Activated naive CD8-positive, alpha-beta T cell (primary cell): ENCODE measurements around the gene MEF2B.
"Not testable (repeated sequence)": the region's sequence is repeated elsewhere in the genome, so short reads cannot be mapped to it uniquely, and the experiment has no call there.

Experiments
- H3K27ac Mint-ChIP-seq: one replicate; pipeline ENCODE4 v1.8.0; 2021; ENCODE audit warnings: mixed read lengths
- H3K27me3 Mint-ChIP-seq: one replicate; pipeline ENCODE4 v1.8.0; 2021; ENCODE audit warnings: mixed read lengths
- H3K36me3 Mint-ChIP-seq: one replicate; pipeline ENCODE4 v1.8.0; 2021; ENCODE audit warnings: mixed read lengths
- H3K4me1 Mint-ChIP-seq: one replicate; pipeline ENCODE4 v1.8.0; 2021; ENCODE audit warnings: low read depth, mixed read lengths
- H3K4me3 Mint-ChIP-seq: one replicate; pipeline ENCODE4 v1.8.0; 2021; ENCODE audit warnings: mild to moderate bottlenecking, mixed read lengths
- H3K9me3 Mint-ChIP-seq: one replicate; pipeline ENCODE4 v1.8.0; 2021; ENCODE audit warnings: low read depth, mixed read lengths

Gene MEF2B

DNA sequence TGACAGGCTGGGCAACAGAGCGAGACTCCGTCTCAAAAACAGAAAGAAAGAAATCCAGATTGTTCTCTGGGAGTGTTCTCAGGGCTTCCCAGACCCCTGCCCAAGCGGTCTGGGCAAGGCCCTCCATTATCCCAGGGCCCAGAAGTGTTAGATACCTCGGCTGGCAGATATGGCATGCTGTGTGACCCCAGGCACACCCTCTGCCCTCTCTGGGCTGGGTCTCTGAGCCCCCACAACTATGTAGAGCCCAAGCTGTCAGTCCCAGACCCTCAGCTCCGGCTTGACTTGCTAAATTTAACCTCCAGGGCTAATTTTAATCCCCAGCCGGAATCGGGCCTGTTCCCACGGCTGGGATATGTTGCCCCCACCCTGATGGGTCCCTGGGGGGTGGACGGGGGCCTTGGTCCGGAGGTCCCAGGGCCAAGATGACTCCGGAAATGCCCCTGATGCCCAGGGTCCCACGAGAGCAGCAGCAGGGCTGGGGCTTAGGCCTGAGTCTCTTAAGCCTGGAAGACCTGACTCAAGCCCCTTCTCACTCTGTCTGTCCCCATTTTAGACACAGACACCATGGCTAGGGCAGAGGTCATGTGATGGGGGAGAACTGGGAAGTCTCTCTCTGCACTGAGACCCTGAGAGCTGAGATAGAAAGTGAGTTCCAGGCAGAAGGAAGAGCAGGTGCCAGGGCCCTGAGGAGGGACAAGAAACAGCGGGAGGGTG is 17.2 kb downstream of the MEF2B start:
- Mint-ChIP-seq H3K9me3 (no peaks in the 10 kb centered on the region), H3K4me3 (no peak overlapping the region), H3K27me3 (no peaks in the 10 kb centered on the region), H3K36me3 (peaks cover 11% of the 10 kb centered on the region), H3K4me1 (no peaks in the 10 kb centered on the region), H3K27ac (no peak overlapping the region)

- no peak overlapping the region for H3K27ac Mint-ChIP-seq
Observed at GRCh38 chr19:19151418-19151817, 18.6 kb downstream of the MEF2B start.

DNA sequence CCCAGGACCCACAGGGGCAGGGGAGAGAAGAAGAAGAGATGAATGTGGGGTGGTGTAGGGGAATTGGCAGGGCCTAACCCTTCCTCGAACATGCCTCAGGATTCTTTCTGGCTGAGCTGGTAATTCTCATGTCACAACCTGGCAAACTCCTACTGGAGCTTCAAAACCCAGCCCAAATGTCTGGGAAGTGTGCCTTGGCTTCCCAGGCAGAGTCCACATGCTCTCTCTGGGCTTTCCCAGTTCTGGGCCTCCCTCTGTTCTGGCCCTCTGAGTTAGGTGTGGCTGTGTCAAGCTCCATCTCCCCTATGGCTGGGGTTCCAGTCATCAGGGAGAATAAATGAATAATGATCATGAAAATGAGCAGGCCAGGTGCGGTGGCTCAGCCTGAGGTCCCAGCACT is 20.6 kb downstream of the MEF2B start:
- Mint-ChIP-seq H3K4me3 (no peak overlapping the region), H3K9me3 (no peaks in the 10 kb centered on the region), H3K27me3 (no peaks in the 10 kb centered on the region), H3K36me3 (peaks cover under 1% of the 10 kb centered on the region), H3K4me1 (no peaks in the 10 kb centered on the region), H3K27ac (no peak overlapping the region)

More at GRCh38 chr19:19151418-19151817, 18.6 kb downstream of the MEF2B start:
- Mint-ChIP-seq H3K4me3 (no peak overlapping the region), H3K4me1 (no peaks in the 10 kb centered on the region), H3K36me3 (peaks cover 8% of the 10 kb centered on the region), H3K27me3 (no peaks in the 10 kb centered on the region), H3K9me3 (no peaks in the 10 kb centered on the region)

DNA sequence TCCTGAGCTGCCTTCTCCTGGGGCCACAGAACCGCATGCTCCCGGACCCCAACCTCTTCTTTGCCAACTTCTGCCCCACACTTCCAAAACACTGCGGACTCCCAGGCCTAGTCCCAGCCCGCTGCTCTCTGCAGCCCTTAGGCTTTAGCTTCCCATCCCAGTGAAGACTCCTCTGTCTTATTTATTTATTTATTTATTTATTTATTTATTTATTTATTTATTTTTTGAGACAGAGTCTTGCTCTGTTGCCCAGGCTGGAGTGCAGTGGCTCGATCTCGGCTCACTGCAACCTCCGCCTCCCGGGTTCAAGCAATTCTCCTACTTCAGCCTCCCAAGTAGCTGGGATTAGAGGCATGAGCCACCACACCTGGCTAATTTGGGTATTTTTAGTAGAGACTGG is 21.6 kb downstream of the MEF2B start:
- H3K36me3 Mint-ChIP-seq, H3K27ac Mint-ChIP-seq, H3K27me3 Mint-ChIP-seq, H3K9me3 Mint-ChIP-seq, H3K4me3 Mint-ChIP-seq, H3K4me1 Mint-ChIP-seq: not testable (repeated sequence)

DNA sequence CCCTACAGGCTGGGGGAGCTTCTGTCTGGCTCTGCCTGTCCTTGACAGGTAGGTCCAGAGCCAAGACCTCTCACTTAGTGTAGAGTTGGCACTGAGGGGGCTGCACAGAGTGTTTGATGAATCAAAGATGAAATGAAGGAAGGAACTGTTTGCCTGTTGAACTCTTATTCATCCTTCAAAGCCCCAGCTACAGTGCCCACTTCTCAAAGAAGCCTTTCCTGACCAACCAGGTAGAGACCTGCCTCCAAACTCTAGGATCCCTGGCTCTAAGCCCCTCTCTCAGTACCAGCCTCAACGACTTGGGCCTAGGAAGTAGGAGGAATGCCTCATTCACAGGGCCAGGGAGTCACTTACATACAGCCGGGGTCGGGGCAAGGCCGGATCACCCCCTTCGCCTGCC is 22.7 kb downstream of the MEF2B start:
- H3K9me3 Mint-ChIP-seq, result no peaks in the 10 kb centered on the region
- no peak overlapping the region for H3K4me3 Mint-ChIP-seq
- H3K27me3 Mint-ChIP-seq, result no peaks in the 10 kb centered on the region
- no peaks in the 10 kb centered on the region for H3K4me1 Mint-ChIP-seq
- H3K27ac Mint-ChIP-seq, result no peak overlapping the region
- no peaks in the 10 kb centered on the region for H3K36me3 Mint-ChIP-seq

DNA sequence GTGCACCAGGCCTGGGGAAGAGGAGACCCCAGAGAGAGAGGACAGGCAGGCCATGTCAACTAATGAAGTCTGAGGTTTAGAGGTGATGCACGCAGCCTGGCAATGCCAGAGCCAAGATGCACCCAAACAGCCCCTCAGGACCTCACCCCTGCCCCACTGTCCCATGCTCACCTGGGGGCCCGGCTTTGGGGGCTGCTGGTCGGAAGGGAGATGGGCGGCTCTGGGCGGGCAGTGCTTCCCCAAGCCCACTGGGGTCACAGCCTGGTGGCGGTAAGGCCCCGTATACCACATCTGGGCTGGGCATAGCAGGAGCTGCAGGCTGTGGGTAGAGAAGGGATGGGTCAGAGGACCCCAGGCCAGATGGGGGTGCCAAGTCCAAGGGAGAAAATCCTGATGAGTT is 23.2 kb downstream of the MEF2B start:
- Mint-ChIP-seq H3K36me3 (no peaks in the 10 kb centered on the region), H3K27me3 (no peaks in the 10 kb centered on the region), H3K27ac (no peak overlapping the region), H3K4me1 (no peaks in the 10 kb centered on the region), H3K9me3 (no peaks in the 10 kb centered on the region), H3K4me3 (no peak overlapping the region)

DNA sequence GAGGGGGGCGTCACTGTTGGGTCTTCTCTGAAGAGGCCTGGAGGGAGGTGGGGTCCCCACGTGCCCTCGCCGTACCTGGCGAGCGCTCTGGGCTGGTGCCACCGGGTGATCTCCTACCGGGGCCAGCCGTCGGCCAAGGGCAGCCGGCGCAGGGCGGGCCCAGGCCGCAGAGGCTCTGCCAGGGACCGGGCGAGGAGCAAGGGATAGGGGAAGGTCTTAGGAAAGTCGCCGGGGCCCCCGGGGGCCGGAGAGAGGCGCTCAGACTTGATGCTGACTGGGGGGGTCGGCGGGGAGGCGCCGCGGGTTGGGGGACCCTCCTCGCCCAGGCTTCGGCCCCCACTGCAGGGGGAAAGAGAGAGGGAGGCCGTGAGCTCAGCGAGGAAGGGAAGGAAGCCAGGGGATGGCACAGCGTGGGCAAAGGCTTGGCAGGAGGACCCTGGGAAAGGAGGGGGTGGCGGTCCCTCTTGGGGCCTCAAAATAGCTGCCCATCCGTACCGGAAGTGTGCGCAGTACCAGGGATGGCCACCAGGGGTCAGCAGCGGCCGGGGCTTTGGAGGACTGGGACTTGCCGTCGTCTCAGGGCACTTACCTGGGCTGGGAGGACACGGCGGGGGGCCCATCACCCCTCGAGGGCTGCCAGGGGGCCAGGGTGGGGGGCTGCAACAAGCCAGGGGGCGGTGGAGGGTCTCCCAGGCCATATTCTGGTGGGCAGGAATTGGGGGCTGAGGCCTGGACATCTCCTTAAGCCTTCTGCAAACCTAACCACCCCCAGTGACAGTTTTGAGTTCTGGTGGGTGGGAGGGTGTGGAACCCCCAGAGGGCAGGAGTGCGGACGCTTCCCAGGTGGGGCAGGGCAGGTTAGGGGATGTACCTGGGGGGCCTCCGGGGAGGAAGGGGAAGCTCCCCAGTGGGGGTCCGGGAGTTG is 24.1 kb downstream of the MEF2B start:
- no peaks in the 10 kb centered on the region for H3K4me1 Mint-ChIP-seq
- no peak overlapping the region for H3K27ac Mint-ChIP-seq
- H3K36me3 Mint-ChIP-seq, result no peaks in the 10 kb centered on the region
- no peak overlapping the region for H3K4me3 Mint-ChIP-seq
- H3K27me3 Mint-ChIP-seq, result no peaks in the 10 kb centered on the region
- no peaks in the 10 kb centered on the region for H3K9me3 Mint-ChIP-seq

DNA sequence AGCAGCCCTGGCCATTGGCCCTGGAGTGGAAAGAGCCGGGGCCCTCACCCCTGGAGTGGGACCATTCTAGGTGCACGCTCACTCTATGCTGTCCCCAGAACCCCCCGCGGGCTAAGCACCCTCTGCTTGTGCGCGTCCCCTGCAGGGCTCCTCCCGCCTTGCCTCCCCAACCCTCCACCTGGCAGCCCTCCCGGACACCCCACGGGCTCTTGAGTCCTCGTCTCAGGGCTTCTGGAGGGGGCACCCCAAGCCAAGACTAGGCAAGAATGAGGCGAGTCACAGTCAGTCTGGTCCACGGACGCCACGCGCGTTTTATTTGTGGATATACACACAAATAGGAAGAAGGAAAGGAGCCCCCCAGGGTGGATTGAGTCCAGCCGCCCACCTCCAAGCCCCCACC is 24.8 kb downstream of the MEF2B start:
- Mint-ChIP-seq H3K9me3 (no peaks in the 10 kb centered on the region), H3K27me3 (no peaks in the 10 kb centered on the region), H3K36me3 (no peaks in the 10 kb centered on the region), H3K4me3 (no peak overlapping the region), H3K27ac (no peak overlapping the region), H3K4me1 (no peaks in the 10 kb centered on the region)

- H3K36me3 Mint-ChIP-seq, result no peaks in the 10 kb centered on the region
- H3K27ac Mint-ChIP-seq, result no peak overlapping the region
- H3K9me3 Mint-ChIP-seq, result no peaks in the 10 kb centered on the region
- no peaks in the 10 kb centered on the region for H3K27me3 Mint-ChIP-seq
- no peak overlapping the region for H3K4me3 Mint-ChIP-seq
- H3K4me1 Mint-ChIP-seq, result peaks cover 12% of the 10 kb centered on the region
Observed at GRCh38 chr19:19142347-19142746, 27.7 kb downstream of the MEF2B start.

- Mint-ChIP-seq H3K4me3 (no peak overlapping the region), H3K36me3 (no peaks in the 10 kb centered on the region), H3K27me3 (no peaks in the 10 kb centered on the region), H3K27ac (no peak overlapping the region), H3K4me1 (peaks cover 17% of the 10 kb centered on the region), H3K9me3 (no peaks in the 10 kb centered on the region)
Observed at GRCh38 chr19:19140476-19140875, 29.6 kb downstream of the MEF2B start.

DNA sequence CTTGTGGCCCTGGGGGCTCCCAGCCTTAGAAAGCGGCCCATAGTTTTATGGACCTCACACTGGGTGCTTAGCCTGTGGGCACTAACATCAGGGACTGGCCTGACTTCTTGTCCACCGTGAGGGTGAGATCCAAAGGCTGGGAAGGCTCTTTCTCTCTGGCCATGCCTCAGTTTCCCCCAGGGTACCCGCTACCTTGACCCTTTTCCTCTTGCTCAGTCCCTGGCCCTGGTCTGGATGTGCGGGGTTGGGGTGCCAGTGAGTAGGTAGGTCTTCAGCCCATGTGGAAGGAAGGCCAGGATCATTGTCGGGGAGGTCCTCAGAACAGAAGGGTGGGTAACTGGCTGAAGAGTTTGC is 30.2 kb downstream of the MEF2B start:
- H3K36me3 Mint-ChIP-seq, result no peaks in the 10 kb centered on the region
- H3K27ac Mint-ChIP-seq, result no peak overlapping the region
- no peaks in the 10 kb centered on the region for H3K27me3 Mint-ChIP-seq
- H3K9me3 Mint-ChIP-seq, result no peaks in the 10 kb centered on the region
- no peak overlapping the region for H3K4me3 Mint-ChIP-seq
- H3K4me1 Mint-ChIP-seq, result peaks cover 20% of the 10 kb centered on the region

DNA sequence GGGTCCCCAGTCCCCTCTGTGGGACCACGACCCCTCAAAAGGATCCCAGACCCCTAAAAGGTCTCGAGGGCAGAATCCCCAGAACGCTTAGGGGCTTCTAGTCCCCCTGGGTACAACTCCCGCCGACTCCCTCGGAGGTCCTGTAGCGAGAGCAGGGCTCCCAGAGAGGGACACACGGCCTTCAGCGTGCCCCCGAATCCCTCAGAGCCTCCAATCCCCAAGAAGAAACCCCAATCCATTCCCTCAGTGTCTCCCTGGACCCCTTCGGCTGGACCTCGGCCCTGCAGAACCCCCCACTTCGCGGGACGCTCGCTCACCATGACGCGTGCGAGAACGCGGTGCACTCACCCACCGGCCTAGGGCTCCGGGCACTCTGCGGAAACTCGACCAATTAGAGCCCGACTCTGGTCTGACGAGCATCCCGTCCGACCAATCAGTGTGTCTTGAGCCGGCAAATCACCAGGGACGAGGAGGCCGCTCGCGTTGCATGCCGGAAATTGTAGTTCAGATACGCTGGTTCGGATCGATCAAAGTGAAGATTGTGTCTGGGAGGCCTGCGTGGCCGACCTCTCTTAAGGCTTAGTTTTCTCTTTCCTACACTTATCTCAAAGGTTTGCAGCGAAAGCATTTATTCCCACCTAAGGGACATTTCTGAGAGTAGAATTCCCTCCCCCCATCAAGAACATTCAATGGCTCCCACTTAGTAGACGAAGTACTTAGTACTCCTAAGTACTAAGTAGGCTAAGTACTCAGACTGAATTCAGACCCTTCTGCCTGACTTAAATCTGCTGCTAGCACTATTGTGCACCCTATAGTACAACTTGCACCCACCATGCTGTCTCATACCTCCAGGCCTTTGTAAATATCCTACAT is 31.7 kb downstream of the MEF2B start, which contains the start of gene TMEM161A:
Gene TMEM161A, minus strand, starts transcription at position 370 of the 873 bp plus-strand sequence. Its CDS starts 50 bp downstream, at position 320.
- no peaks in the 10 kb centered on the region for H3K27me3 Mint-ChIP-seq
- H3K4me1 Mint-ChIP-seq, result peaks cover 22% of the 10 kb centered on the region
- H3K36me3 Mint-ChIP-seq, result no peaks in the 10 kb centered on the region
- H3K4me3 Mint-ChIP-seq, result peak within 1 kb of the TSS; percentile 92
- peak within 1 kb of the TSS; percentile 96 for H3K27ac Mint-ChIP-seq
- no peaks in the 10 kb centered on the region for H3K9me3 Mint-ChIP-seq

GRCh38 chr19:19137556-19138108 is 32.4 kb downstream of the MEF2B start:
- H3K4me1 Mint-ChIP-seq, result peaks cover 22% of the 10 kb centered on the region
- H3K9me3 Mint-ChIP-seq, result no peaks in the 10 kb centered on the region
- no peaks in the 10 kb centered on the region for H3K36me3 Mint-ChIP-seq
- H3K27ac Mint-ChIP-seq, result peak overlapping the region; percentile 96
- no peaks in the 10 kb centered on the region for H3K27me3 Mint-ChIP-seq
- peak overlapping the region; percentile 92 for H3K4me3 Mint-ChIP-seq

- not testable (repeated sequence) for H3K4me3 Mint-ChIP-seq, H3K27ac Mint-ChIP-seq, H3K9me3 Mint-ChIP-seq, H3K36me3 Mint-ChIP-seq, H3K27me3 Mint-ChIP-seq
- H3K4me1 Mint-ChIP-seq, result peaks cover 22% of the 10 kb centered on the region
Observed at GRCh38 chr19:19135713-19136112, 34.4 kb downstream of the MEF2B start.
